AG04449 (cell line): ENCODE results near the gene ASXL1.
A peak's percentile ranks its signal among the peaks of the same experiment; 100 is the strongest.

ENCODE experiments used
- CTCF ChIA-PET: fragments of 350-600 bp; formaldehyde crosslinking; extraction: SDS; loops from one replicate; lab custom pipeline; 2021; ENCODE audit warnings: antibody characterized with exemption; lab: Yijun Ruan, JAX
- POLR2A ChIA-PET: fragments of 400-600, 350-600 bp; formaldehyde crosslinking; extraction: SDS; loops from one replicate; lab custom pipeline; 2020; ENCODE audit warnings: antibody characterized with exemption, inconsistent platforms; lab: Yijun Ruan, JAX
- DNase-seq: peaks from one replicate; pipeline ENCODE4 v3.0.0-alpha.2; 2010; ENCODE audit warnings: low read depth, low spot score
- H3K4me3 ChIP-seq: 2 replicates; pipeline ENCODE4 v1.5.1; 2011; ENCODE audit warnings: low read depth, mild to moderate bottlenecking, control low read depth, low read length
- TF ChIP-seq, protein P1 (sequence below): IDR thresholded peaks from one replicate; pipeline ENCODE4 v1.5.1; 2011; ENCODE audit warnings: mild to moderate bottlenecking, moderate library complexity, low read length, control low read depth, inconsistent platforms; ENCODE audit not compliant: insufficient read depth; ENCODE audit errors: missing control alignments

The ASXL1 gene

GRCh38 chr20:32436968-32437367 lies 78.8 kb downstream of the ASXL1 start:
- TF ChIP-seq, protein P1, sequence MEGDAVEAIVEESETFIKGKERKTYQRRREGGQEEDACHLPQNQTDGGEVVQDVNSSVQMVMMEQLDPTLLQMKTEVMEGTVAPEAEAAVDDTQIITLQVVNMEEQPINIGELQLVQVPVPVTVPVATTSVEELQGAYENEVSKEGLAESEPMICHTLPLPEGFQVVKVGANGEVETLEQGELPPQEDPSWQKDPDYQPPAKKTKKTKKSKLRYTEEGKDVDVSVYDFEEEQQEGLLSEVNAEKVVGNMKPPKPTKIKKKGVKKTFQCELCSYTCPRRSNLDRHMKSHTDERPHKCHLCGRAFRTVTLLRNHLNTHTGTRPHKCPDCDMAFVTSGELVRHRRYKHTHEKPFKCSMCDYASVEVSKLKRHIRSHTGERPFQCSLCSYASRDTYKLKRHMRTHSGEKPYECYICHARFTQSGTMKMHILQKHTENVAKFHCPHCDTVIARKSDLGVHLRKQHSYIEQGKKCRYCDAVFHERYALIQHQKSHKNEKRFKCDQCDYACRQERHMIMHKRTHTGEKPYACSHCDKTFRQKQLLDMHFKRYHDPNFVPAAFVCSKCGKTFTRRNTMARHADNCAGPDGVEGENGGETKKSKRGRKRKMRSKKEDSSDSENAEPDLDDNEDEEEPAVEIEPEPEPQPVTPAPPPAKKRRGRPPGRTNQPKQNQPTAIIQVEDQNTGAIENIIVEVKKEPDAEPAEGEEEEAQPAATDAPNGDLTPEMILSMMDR = no peak
- ChIA-PET CTCF (interaction anchor here (0.8 kb wide), 1 partner anchor 216 kb away, joined by 3 read pairs; no protein-coding TSS in a partner anchor), POLR2A (interaction anchor here (0.6 kb wide), 1 partner anchor 29 kb away, joined by 4 read pairs; no protein-coding TSS in a partner anchor)
- no peak overlapping the region for H3K4me3 ChIP-seq
- DNase-seq = no peak

- CTCF ChIA-PET = interaction anchor here (0.8 kb wide), 1 partner anchor 215 kb away, joined by 3 read pairs; no protein-coding TSS in a partner anchor
- TF ChIP-seq, protein P1 = no peak
- POLR2A ChIA-PET = interaction anchor here (0.6 kb wide), 1 partner anchor 29 kb away, joined by 4 read pairs; no protein-coding TSS in a partner anchor
- no peak for DNase-seq
- H3K4me3 ChIP-seq = no peak overlapping the region
These were observed 79.4 kb downstream of the ASXL1 start for GRCh38 chr20:32437391-32438074.

- TF ChIP-seq, protein P1 = no peak
- CTCF ChIA-PET = no interaction called here
- no peak for DNase-seq
- no peak overlapping the region for H3K4me3 ChIP-seq
- POLR2A ChIA-PET = no interaction called here
These were observed 80.3 kb downstream of the ASXL1 start for GRCh38 chr20:32438331-32438858.

DNA sequence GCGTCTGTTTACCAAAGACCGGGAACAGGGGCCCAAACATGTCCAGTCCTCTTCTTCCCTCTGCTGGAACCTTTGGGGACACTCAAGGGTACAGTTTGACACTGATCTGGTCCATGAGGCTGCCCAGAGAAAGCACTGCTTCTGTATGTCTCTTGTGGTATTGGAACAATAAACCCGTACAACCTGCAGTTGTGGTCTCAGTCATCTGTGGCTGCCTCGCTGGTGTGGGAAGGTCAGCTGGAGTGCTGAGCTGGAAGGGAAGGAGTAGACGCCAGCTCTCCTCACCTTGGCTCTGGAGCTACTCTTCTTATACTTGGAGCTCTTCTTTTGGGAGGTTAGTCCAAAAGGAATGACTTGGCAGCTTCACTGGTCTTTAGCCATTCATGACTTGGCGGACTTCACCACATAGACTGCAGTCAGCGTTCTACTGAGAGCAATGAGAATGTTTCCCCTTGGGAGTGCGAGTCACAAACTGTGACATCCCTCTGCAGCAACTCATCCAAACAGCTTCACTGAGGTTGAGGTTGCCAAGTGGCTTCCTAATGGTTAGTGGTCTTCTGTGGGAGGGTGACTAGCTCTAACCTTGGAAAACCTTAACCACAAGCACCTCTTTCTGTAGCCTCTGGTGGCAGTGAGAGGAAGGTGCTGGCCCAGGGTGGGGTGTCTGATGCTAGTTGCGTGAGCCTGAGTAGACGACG lies 81.2 kb downstream of the ASXL1 start:
- POLR2A ChIA-PET = interaction anchor here (0.5 to 1.1 kb wide), 2 partner anchors 81 to 122 kb away, joined by 3 to 4 read pairs; partner anchors contain the start of gene ASXL1
- TF ChIP-seq, protein P1 = no peak
- no peak overlapping the region for H3K4me3 ChIP-seq
- DNase-seq = peak; percentile 69
- CTCF ChIA-PET = interaction anchor here (1.0 to 3.1 kb wide), 2 partner anchors 18 to 68 kb away, joined by 3 to 14 read pairs; no protein-coding TSS in a partner anchor

DNA sequence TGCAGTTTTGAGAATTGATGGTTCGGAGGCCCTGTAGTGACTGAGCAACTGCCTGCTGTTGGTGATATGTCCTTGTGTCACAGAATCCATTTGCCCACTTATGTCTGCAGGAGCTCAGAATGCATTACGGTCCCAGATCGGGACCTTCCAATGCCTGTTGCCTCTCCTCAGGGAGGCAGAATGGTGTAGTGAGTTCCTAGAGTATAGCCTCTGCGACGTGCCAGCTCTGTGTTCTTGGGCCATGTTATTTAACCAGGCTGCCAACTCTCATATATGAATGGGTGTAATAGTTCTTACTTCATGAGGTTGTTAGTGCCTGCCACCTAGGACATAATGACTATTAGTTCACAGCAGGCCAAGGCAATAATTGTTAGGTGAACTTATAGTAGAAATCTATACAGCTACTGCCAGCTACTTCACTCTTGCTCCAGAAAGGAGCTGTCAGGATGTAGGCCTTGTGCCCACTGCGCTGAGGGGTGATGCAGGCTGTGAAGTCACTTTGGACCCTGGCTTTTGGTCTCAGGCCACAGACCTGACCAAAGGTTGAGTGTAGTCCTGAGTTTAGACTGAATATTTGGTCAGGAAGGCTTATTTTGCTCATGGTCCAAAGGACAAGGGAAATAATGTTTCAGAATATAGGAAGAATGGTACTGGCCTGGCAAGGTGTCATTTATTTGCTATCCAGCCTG lies 82.1 kb downstream of the ASXL1 start:
- POLR2A ChIA-PET = interaction anchor here (1.1 kb wide), 1 partner anchor 82 kb away, joined by 3 read pairs; the partner anchor contains the start of gene ASXL1

More for the DNA sequence above, 82.1 kb downstream of the ASXL1 start:
- TF ChIP-seq, protein P1 = no peak
- CTCF ChIA-PET = interaction anchor here (3.1 kb wide), 1 partner anchor 17 kb away, joined by 14 read pairs; no protein-coding TSS in a partner anchor
- no peak for DNase-seq
- no peak overlapping the region for H3K4me3 ChIP-seq
